NB4 (cell line): Measurements from ENCODE around the gene C22orf15.

Source experiments
- CTCF ChIP-seq: IDR thresholded peaks from one replicate; pipeline ENCODE4 v1.5.1; 2012; ENCODE audit warnings: low read depth, low read length
- MAX ChIP-seq: IDR thresholded peaks from 2 replicates; pipeline ENCODE4 v1.6.1; 2011; ENCODE audit warnings: low read depth, low read length
- MYC ChIP-seq: IDR thresholded peaks from 2 replicates; pipeline ENCODE4 v1.6.1; 2011; ENCODE audit warnings: low read depth, low read length
- POLR2A ChIP-seq: IDR thresholded peaks from 2 replicates; pipeline ENCODE4 v1.6.1; 2011; ENCODE audit warnings: mild to moderate bottlenecking; ENCODE audit not compliant: insufficient read length; ENCODE audit errors: extremely low read depth

- TF ChIP-seq CTCF (no peak), POLR2A (no peak), MAX (no peak), MYC (no peak)
These were observed 19.9 kb downstream of the C22orf15 start for GRCh38 chr22:23782703-23783102.
